Measurements from ENCODE around the gene THSD4. TPM values are rescaled to one million over a fixed set of nuclear protein-coding genes. Genes with fewer than 3 reads are reported as not detected.

Gene THSD4
- total RNA-seq, 2 experiments from 2014 or later = not detected

GRCh38 chr15:71760852-71761251, 645.6 kb downstream of the THSD4 start:
- intact Hi-C loops (cut with micrococcal nuclease) = no loop called here
- ATAC-seq = no peak
- Mint-ChIP-seq H3K27ac (no peak overlapping the region), H3K36me3 (ENCODE audit: low read depth) (peaks cover 2% of the 10 kb centered on the region), H3K9me3 (peaks cover 9% of the 10 kb centered on the region), H3K4me1 (ENCODE audit: low read depth) (no peaks in the 10 kb centered on the region), H3K4me3 (no peak overlapping the region), H3K27me3 (peaks cover 11% of the 10 kb centered on the region)
- TF ChIP-seq CTCF (IDR thresholded peaks at IDR 0.05) = no peak
- ChIA-PET POLR2A (no interaction called here), CTCF (interaction anchor here (0.9 to 1.4 kb wide), 2 partner anchors 17 to 21 kb away, joined by 3 to 5 read pairs; no protein-coding TSS in a partner anchor)
- no peak for DNase-seq

- Mint-ChIP-seq H3K27me3 (peaks cover 6% of the 10 kb centered on the region), H3K36me3 (ENCODE audit: low read depth) (peaks cover 2% of the 10 kb centered on the region), H3K4me3 (no peak overlapping the region), H3K4me1 (ENCODE audit: low read depth) (no peaks in the 10 kb centered on the region), H3K27ac (no peak overlapping the region), H3K9me3 (peaks cover 9% of the 10 kb centered on the region)
- TF ChIP-seq CTCF (IDR thresholded peaks at IDR 0.05) = no peak
- ChIA-PET POLR2A (no interaction called here), CTCF (interaction anchor here (0.9 to 1.4 kb wide), 2 partner anchors 18 to 20 kb away, joined by 3 to 5 read pairs; no protein-coding TSS in a partner anchor)
- ATAC-seq (no peak), DNase-seq (no peak)
- intact Hi-C loops (cut with micrococcal nuclease) = no loop called here
Measured at GRCh38 chr15:71761649-71762048, 646.4 kb downstream of the THSD4 start.

- no peaks in the 10 kb centered on the region for H3K4me1 Mint-ChIP-seq (ENCODE audit: low read depth)
- no peak overlapping the region for H3K4me3 Mint-ChIP-seq
- ChIA-PET POLR2A (no interaction called here), CTCF (no interaction called here)
- DNase-seq = no peak
- intact Hi-C loops (cut with micrococcal nuclease) = no loop called here
- H3K27ac Mint-ChIP-seq = no peak overlapping the region
- no peaks in the 10 kb centered on the region for H3K9me3 Mint-ChIP-seq
- TF ChIP-seq CTCF (IDR thresholded peaks at IDR 0.05) = no peak
- peaks cover 3% of the 10 kb centered on the region for H3K27me3 Mint-ChIP-seq
- H3K36me3 Mint-ChIP-seq (ENCODE audit: low read depth) = no peaks in the 10 kb centered on the region
- ATAC-seq = no peak
Measured at GRCh38 chr15:71768184-71768583, 652.9 kb downstream of the THSD4 start.

GRCh38 chr15:71773206-71773859, 658.1 kb downstream of the THSD4 start:
- TF ChIP-seq CTCF (IDR thresholded peaks at IDR 0.05) = no peak
- Mint-ChIP-seq H3K4me3 (no peak overlapping the region), H3K27me3 (peaks cover under 1% of the 10 kb centered on the region), H3K27ac (no peak overlapping the region), H3K36me3 (ENCODE audit: low read depth) (no peaks in the 10 kb centered on the region), H3K9me3 (no peaks in the 10 kb centered on the region), H3K4me1 (ENCODE audit: low read depth) (no peaks in the 10 kb centered on the region)
- intact Hi-C loops (cut with micrococcal nuclease) = no loop called here
- ATAC-seq = no peak
- no peak for DNase-seq
- POLR2A ChIA-PET = no interaction called here
- CTCF ChIA-PET = no interaction called here

GRCh38 chr15:71775856-71776255, 660.6 kb downstream of the THSD4 start:
- ChIA-PET CTCF (interaction anchor here (1.4 kb wide), 1 partner anchor 380 kb away, joined by 3 read pairs; no protein-coding TSS in a partner anchor), POLR2A (interaction anchor here (0.7 kb wide), 1 partner anchor 361 kb away, joined by 3 read pairs; no protein-coding TSS in a partner anchor)
- intact Hi-C loops (cut with micrococcal nuclease) = no loop called here
- DNase-seq (no peak), ATAC-seq (no peak)
- Mint-ChIP-seq H3K4me1 (ENCODE audit: low read depth) (peaks cover 6% of the 10 kb centered on the region), H3K9me3 (no peaks in the 10 kb centered on the region), H3K27me3 (no peaks in the 10 kb centered on the region), H3K36me3 (ENCODE audit: low read depth) (no peaks in the 10 kb centered on the region), H3K27ac (no peak overlapping the region), H3K4me3 (no peak overlapping the region)
- no peak for TF ChIP-seq CTCF (IDR thresholded peaks at IDR 0.05)

Measured in activated CD8-positive, alpha-beta T cell treated with anti-CD3 and anti-CD28 coated beads for 36 hours (primary cell).